Measurements from ENCODE around the gene LAMTOR4.
"Not testable (repeated sequence)": the region's sequence is repeated elsewhere in the genome, so short reads cannot be mapped to it uniquely, and the experiment has no call there.

Gene LAMTOR4

DNA sequence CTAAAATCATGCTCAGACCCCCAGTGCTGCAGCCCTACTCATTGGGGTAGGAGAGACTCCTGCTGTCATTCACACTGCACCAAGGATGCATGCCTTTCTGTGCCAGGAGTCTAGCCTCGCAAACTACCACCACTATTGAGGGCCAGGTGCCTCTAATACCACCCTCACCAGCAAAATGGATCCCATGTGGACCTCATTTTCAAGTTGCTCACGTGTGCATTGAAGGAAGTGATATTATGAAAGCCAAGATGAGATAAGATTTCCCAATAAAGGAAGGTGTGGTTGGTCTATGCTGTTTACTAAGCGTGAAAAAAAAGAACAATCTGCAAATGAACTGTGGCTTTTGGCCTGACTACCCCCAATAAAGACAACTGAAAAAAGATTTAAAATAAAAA is 7.2 kb upstream of the LAMTOR4 start:
- peak in 1 of 3 donors; percentile 27 for DNase-seq
- Histone ChIP-seq H3K36me3 (ENCODE audit: control insufficient read depth in 4 of 4, insufficient read depth in 4 of 4, low read length in 3 of 4) (no peaks in the 10 kb centered on the region), H3K4me1 (ENCODE audit: control extremely low read depth in 1 of 4, control insufficient read depth in 4 of 4, insufficient read depth in 4 of 4, low read length in 3 of 4) (peaks cover 2 to 14% (median 8%) of the 10 kb centered on the region in 4 experiments), H3K4me3 (ENCODE audit: control insufficient read depth in 1 of 7, extremely low read depth in 1 of 7, insufficient read depth in 4 of 7, low read depth in 2 of 7, low read length in 6 of 7) (no peak overlapping the region), H3K9me3 (ENCODE audit: control extremely low read depth in 1 of 5, control insufficient read depth in 4 of 5, insufficient read depth in 2 of 5, low read depth in 1 of 5, low read length in 4 of 5) (no peaks in the 10 kb centered on the region), H3K27me3 (replicated peaks in 2 of 5; ENCODE audit: control insufficient read depth in 4 of 5, insufficient read depth in 5 of 5, low read length in 4 of 5) (no peaks in the 10 kb centered on the region), H3K27ac (ENCODE audit: insufficient read depth in 1 of 2, low read depth in 1 of 2, low read length in 2 of 2, poor library complexity in 1 of 2, severe bottlenecking in 2 of 2) (no peak overlapping the region)
- 0% methylated on average over 1 of the region's 3 CpGs for WGBS (ENCODE audit: insufficient coverage)
- ChIA-PET CTCF (interaction anchor here (1.1 to 3.8 kb wide), 2 partner anchors 10 to 13 kb away, joined by 3 to 20 read pairs; no protein-coding TSS in a partner anchor), POLR2A (no interaction called here)

DNA sequence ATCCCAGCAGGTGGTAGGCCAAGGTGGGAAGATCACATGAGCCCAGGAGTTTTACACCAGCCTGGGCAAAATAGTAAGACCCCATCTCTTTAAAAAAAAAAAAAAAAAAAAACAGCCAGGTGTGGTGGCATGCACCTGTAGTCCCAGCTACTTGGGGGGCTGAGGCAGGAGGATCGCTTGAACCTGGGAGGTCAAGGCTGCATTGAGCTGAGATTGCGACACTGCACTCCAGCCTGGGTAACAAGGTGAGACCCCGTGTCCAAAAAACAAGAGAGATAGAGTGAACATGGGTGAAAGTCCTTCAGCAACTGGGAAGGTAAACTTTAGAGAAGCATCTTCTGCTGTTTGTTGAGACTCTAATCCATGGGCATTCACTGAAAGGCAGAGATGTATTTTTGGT is 6.3 kb upstream of the LAMTOR4 start:
- DNase-seq = no peak
- no peaks in the 10 kb centered on the region for H3K9me3 ChIP-seq (ENCODE audit: control extremely low read depth in 1 of 5, control insufficient read depth in 4 of 5, insufficient read depth in 2 of 5, low read depth in 1 of 5, low read length in 4 of 5)
- no peak overlapping the region for H3K4me3 ChIP-seq (ENCODE audit: control insufficient read depth in 1 of 7, extremely low read depth in 1 of 7, insufficient read depth in 4 of 7, low read depth in 2 of 7, low read length in 6 of 7)
- no peaks in the 10 kb centered on the region for H3K27me3 ChIP-seq (replicated peaks in 2 of 5; ENCODE audit: control insufficient read depth in 4 of 5, insufficient read depth in 5 of 5, low read length in 4 of 5)
- no peak overlapping the region for H3K27ac ChIP-seq (ENCODE audit: insufficient read depth in 1 of 2, low read depth in 1 of 2, low read length in 2 of 2, poor library complexity in 1 of 2, severe bottlenecking in 2 of 2)
- WGBS (ENCODE audit: insufficient coverage) = 100% methylated on average over 3 of the region's 3 CpGs
- H3K4me1 ChIP-seq (ENCODE audit: control extremely low read depth in 1 of 4, control insufficient read depth in 4 of 4, insufficient read depth in 4 of 4, low read length in 3 of 4) = peaks cover 2 to 14% (median 8%) of the 10 kb centered on the region in 4 experiments
- CTCF ChIA-PET = interaction anchor here (3.8 kb wide), 1 partner anchor 11 kb away, joined by 20 read pairs; no protein-coding TSS in a partner anchor
- H3K36me3 ChIP-seq (ENCODE audit: control insufficient read depth in 4 of 4, insufficient read depth in 4 of 4, low read length in 3 of 4) = no peaks in the 10 kb centered on the region
- POLR2A ChIA-PET = no interaction called here

DNA sequence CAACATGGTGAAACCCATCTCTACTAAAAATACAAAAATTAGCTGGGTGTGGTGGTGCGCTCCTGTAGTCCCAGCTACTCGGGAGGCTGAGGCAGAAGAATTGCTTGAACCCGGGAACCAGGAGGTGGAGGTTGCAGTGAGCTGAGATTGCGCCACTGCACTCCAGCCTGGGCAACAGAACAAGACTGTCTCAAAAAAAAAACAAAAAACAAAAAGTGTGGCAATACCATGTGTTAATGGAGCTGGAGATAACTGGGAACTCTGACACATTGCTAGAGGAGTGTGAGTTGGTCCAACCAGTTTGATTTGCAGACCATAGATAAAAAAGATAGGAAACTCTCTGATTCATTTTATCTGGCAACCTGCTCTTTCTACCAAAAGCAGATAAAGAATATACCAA is 2.4 kb upstream of the LAMTOR4 start:
- H3K4me3 ChIP-seq (ENCODE audit: control insufficient read depth in 1 of 7, extremely low read depth in 1 of 7, insufficient read depth in 4 of 7, low read depth in 2 of 7, low read length in 6 of 7); H3K9me3 ChIP-seq (ENCODE audit: control extremely low read depth in 1 of 5, control insufficient read depth in 4 of 5, insufficient read depth in 2 of 5, low read depth in 1 of 5, low read length in 4 of 5); H3K27me3 ChIP-seq (replicated peaks in 2 of 5; ENCODE audit: control insufficient read depth in 4 of 5, insufficient read depth in 5 of 5, low read length in 4 of 5); POLR2A ChIA-PET; DNase-seq; H3K36me3 ChIP-seq (ENCODE audit: control insufficient read depth in 4 of 4, insufficient read depth in 4 of 4, low read length in 3 of 4); H3K27ac ChIP-seq (ENCODE audit: insufficient read depth in 1 of 2, low read depth in 1 of 2, low read length in 2 of 2, poor library complexity in 1 of 2, severe bottlenecking in 2 of 2): not testable (repeated sequence)
- 100% methylated on average over 2 of the region's 4 CpGs for WGBS (ENCODE audit: insufficient coverage)
- peaks cover 6 to 24% (median 20%) of the 10 kb centered on the region in 4 experiments for H3K4me1 ChIP-seq (ENCODE audit: control extremely low read depth in 1 of 4, control insufficient read depth in 4 of 4, insufficient read depth in 4 of 4, low read length in 3 of 4)
- CTCF ChIA-PET = interaction anchor here (4.5 kb wide), 1 partner anchor 13 kb away, joined by 22 read pairs; no protein-coding TSS in a partner anchor

DNA sequence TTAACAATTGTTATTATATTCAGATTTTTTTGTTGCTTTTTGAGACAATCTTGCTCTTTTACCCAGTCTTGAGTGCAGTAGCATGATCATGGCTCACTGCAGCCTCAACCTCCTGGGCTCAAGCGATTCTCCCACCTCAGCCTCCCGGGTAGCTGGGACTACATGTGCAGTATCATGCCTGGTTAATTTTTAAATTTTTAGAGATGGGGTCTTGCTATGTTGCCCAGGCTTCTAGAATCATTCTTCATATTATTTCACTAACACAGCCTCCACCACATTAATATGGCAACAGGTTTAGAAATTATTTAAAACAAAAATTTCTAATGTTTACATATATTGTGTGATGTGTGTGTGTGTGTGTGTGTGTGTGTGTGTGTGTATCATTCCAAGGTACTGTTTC is 1.4 kb upstream of the LAMTOR4 start:
- H3K27me3 ChIP-seq (replicated peaks in 2 of 5; ENCODE audit: control insufficient read depth in 4 of 5, insufficient read depth in 5 of 5, low read length in 4 of 5) = no peaks in the 10 kb centered on the region
- no peak for DNase-seq
- H3K4me3 ChIP-seq (ENCODE audit: control insufficient read depth in 1 of 7, extremely low read depth in 1 of 7, insufficient read depth in 4 of 7, low read depth in 2 of 7, low read length in 6 of 7) = no peak overlapping the region
- H3K27ac ChIP-seq (ENCODE audit: insufficient read depth in 1 of 2, low read depth in 1 of 2, low read length in 2 of 2, poor library complexity in 1 of 2, severe bottlenecking in 2 of 2) = no peak overlapping the region
- peaks cover 9 to 25% (median 22%) of the 10 kb centered on the region in 4 experiments for H3K4me1 ChIP-seq (ENCODE audit: control extremely low read depth in 1 of 4, control insufficient read depth in 4 of 4, insufficient read depth in 4 of 4, low read length in 3 of 4)
- no peaks in the 10 kb centered on the region for H3K9me3 ChIP-seq (ENCODE audit: control extremely low read depth in 1 of 5, control insufficient read depth in 4 of 5, insufficient read depth in 2 of 5, low read depth in 1 of 5, low read length in 4 of 5)
- peaks cover 0 to 2% (median under 1%) of the 10 kb centered on the region in 4 experiments for H3K36me3 ChIP-seq (ENCODE audit: control insufficient read depth in 4 of 4, insufficient read depth in 4 of 4, low read length in 3 of 4)
- ChIA-PET CTCF (interaction anchor here (1.1 to 4.5 kb wide), 3 partner anchors 9 to 19 kb away, joined by 3 to 22 read pairs (median 9); no protein-coding TSS in a partner anchor), POLR2A (no interaction called here)
- no CpG with 5 or more reads among the region's 2 CpGs for WGBS (ENCODE audit: insufficient coverage)

DNA sequence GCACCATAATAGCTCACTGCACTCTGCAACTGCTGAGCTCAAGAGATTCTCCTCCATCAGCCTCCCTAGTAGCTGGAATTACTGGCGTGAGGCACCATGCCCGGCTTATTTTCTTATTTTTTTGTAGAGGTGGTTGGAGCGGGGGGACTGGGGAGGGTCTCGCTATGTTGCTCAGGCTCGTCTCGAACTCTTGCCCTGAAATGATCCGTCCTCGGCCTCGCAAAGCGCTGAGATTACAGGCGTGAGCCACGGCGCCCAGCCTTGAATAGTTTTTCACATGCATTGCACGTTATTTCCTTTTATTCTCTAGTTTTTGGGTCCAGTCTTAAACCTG is 526 bp upstream of the LAMTOR4 start:
- Histone ChIP-seq H3K9me3 (ENCODE audit: control extremely low read depth in 1 of 5, control insufficient read depth in 4 of 5, insufficient read depth in 2 of 5, low read depth in 1 of 5, low read length in 4 of 5) (no peaks in the 10 kb centered on the region), H3K4me1 (ENCODE audit: control extremely low read depth in 1 of 4, control insufficient read depth in 4 of 4, insufficient read depth in 4 of 4, low read length in 3 of 4) (peaks cover 9 to 31% (median 25%) of the 10 kb centered on the region in 4 experiments), H3K4me3 (ENCODE audit: control insufficient read depth in 1 of 7, extremely low read depth in 1 of 7, insufficient read depth in 4 of 7, low read depth in 2 of 7, low read length in 6 of 7) (peak overlapping the region; percentile 25 to 97 (median 92)), H3K27me3 (replicated peaks in 2 of 5; ENCODE audit: control insufficient read depth in 4 of 5, insufficient read depth in 5 of 5, low read length in 4 of 5) (no peaks in the 10 kb centered on the region), H3K27ac (ENCODE audit: insufficient read depth in 1 of 2, low read depth in 1 of 2, low read length in 2 of 2, poor library complexity in 1 of 2, severe bottlenecking in 2 of 2) (peak overlapping the region in 1 of 2 experiments; percentile 85), H3K36me3 (ENCODE audit: control insufficient read depth in 4 of 4, insufficient read depth in 4 of 4, low read length in 3 of 4) (peaks cover 0 to 5% (median 3%) of the 10 kb centered on the region in 4 experiments)
- DNase-seq = no peak
- POLR2A ChIA-PET = interaction anchor here (0.6 kb wide), 1 partner anchor 311 kb away, joined by 3 read pairs; no protein-coding TSS in a partner anchor
- CTCF ChIA-PET = interaction anchor here (1.1 to 4.5 kb wide), 4 partner anchors 8 to 20 kb away, joined by 3 to 22 read pairs (median 6); no protein-coding TSS in a partner anchor
- 14% methylated on average over 13 of the region's 14 CpGs for WGBS (ENCODE audit: insufficient coverage)

DNA sequence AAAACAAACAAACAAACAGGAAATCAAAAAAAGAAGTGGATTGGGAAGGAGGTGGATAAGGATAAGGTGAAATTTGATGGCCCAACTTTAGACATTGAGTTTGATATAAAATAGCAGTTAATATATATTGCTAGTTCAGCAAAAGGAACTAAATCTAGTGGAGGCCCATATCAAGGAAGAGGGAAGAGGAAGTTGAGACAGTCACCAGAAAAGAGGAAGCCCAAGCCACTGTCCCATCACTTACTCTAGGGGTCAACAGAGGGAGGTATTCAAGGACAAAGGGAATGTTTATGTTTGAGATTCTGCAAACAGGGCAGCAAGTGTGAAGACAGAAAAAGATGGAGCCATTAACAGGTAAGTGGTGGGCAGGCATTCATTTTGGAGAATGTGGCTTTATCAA is 3.7 kb downstream of the LAMTOR4 start:
- peak in 2 of 3 donors; percentile 53 to 67 for DNase-seq
- Histone ChIP-seq H3K27ac (ENCODE audit: insufficient read depth in 1 of 2, low read depth in 1 of 2, low read length in 2 of 2, poor library complexity in 1 of 2, severe bottlenecking in 2 of 2) (no peak overlapping the region), H3K36me3 (ENCODE audit: control insufficient read depth in 4 of 4, insufficient read depth in 4 of 4, low read length in 3 of 4) (peaks cover 4 to 40% (median 27%) of the 10 kb centered on the region in 4 experiments), H3K9me3 (ENCODE audit: control extremely low read depth in 1 of 5, control insufficient read depth in 4 of 5, insufficient read depth in 2 of 5, low read depth in 1 of 5, low read length in 4 of 5) (no peaks in the 10 kb centered on the region), H3K27me3 (replicated peaks in 2 of 5; ENCODE audit: control insufficient read depth in 4 of 5, insufficient read depth in 5 of 5, low read length in 4 of 5) (no peaks in the 10 kb centered on the region), H3K4me1 (ENCODE audit: control extremely low read depth in 1 of 4, control insufficient read depth in 4 of 4, insufficient read depth in 4 of 4, low read length in 3 of 4) (peaks cover 9 to 45% (median 34%) of the 10 kb centered on the region in 4 experiments), H3K4me3 (ENCODE audit: control insufficient read depth in 1 of 7, extremely low read depth in 1 of 7, insufficient read depth in 4 of 7, low read depth in 2 of 7, low read length in 6 of 7) (no peak overlapping the region)
- CTCF ChIA-PET = interaction anchor here (0.7 to 1.0 kb wide), 4 partner anchors 20 to 149 kb away, joined by 3 to 6 read pairs (median 3); no protein-coding TSS in a partner anchor
- POLR2A ChIA-PET = no interaction called here

DNA sequence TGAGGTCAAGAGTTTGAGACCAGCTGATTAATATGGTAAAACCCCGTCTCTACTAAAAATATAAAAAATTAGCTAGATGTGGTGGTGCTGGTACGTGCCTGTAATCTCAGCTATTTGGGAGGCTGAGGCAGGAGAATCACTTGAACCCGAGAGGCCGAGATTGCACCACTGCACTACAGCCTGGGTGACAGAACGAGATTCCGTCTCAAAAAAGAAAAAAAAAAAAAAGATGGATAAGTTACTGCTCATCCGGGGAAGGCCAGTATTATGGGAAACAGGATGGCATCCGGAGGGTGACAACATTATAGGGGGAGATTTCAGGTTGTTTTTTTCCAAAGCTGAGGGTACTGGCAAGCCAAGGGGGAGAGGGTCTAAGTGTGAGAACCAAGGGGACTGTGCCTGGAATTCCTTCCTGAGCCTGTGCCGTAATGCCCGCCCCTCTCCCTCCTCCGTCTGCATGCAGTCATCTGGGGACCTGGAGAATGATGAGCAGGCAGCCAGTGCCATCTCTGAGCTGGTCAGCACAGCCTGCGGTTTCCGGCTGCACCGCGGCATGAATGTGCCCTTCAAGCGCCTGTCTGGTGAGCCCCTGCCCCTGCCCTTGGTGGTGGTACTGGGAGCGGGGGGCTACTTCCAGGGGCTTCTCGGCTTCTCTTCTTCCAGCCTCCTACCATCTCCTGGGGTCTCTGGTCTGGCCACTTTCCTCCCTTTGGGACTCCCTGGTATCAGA is 4.4 kb downstream of the LAMTOR4 start:
- Histone ChIP-seq H3K27me3 (replicated peaks in 2 of 5; ENCODE audit: control insufficient read depth in 4 of 5, insufficient read depth in 5 of 5, low read length in 4 of 5) (no peaks in the 10 kb centered on the region), H3K27ac (ENCODE audit: insufficient read depth in 1 of 2, low read depth in 1 of 2, low read length in 2 of 2, poor library complexity in 1 of 2, severe bottlenecking in 2 of 2) (no peak overlapping the region), H3K4me3 (ENCODE audit: control insufficient read depth in 1 of 7, extremely low read depth in 1 of 7, insufficient read depth in 4 of 7, low read depth in 2 of 7, low read length in 6 of 7) (no peak overlapping the region), H3K36me3 (ENCODE audit: control insufficient read depth in 4 of 4, insufficient read depth in 4 of 4, low read length in 3 of 4) (peaks cover 4 to 40% (median 27%) of the 10 kb centered on the region in 4 experiments), H3K9me3 (ENCODE audit: control extremely low read depth in 1 of 5, control insufficient read depth in 4 of 5, insufficient read depth in 2 of 5, low read depth in 1 of 5, low read length in 4 of 5) (no peaks in the 10 kb centered on the region), H3K4me1 (ENCODE audit: control extremely low read depth in 1 of 4, control insufficient read depth in 4 of 4, insufficient read depth in 4 of 4, low read length in 3 of 4) (peaks cover 9 to 51% (median 39%) of the 10 kb centered on the region in 4 experiments)
- POLR2A ChIA-PET = no interaction called here
- CTCF ChIA-PET = interaction anchor here (0.6 to 1.1 kb wide), 6 partner anchors 14 to 150 kb away, joined by 3 to 6 read pairs (median 3); no protein-coding TSS in a partner anchor
- 96% methylated on average over 12 of the region's 18 CpGs for WGBS (ENCODE audit: insufficient coverage)
- no peak for DNase-seq
